Fibroblast of villous mesenchyme (primary cell): ENCODE measurements around the gene PPP6R3. TPM values are rescaled to one million over a fixed set of nuclear protein-coding genes. Genes with fewer than 3 reads are reported as not detected.
"Not testable (repeated sequence)": the region's sequence is repeated elsewhere in the genome, so short reads cannot be mapped to it uniquely, and the experiment has no call there.

Source experiments
- DNase-seq: peaks from one replicate; pipeline ENCODE4 v3.0.0-alpha.2; 2010; ENCODE audit warnings: low read depth
- H3K4me3 ChIP-seq: 2 replicates; pipeline ENCODE4 v1.5.1; 2011; ENCODE audit warnings: low read depth, mild to moderate bottlenecking, low read length
- total RNA-seq: library from RNA; depleted of rRNA; stranded (reverse); fragments of >200 nt; gene quantifications from 2 replicates; pipeline ENCODE4 v1.2.3, GENCODE V29; 2012
- TF ChIP-seq, protein P1 (sequence below): IDR thresholded peaks from 2 replicates; pipeline ENCODE4 v1.5.1; 2012; ENCODE audit warnings: low read depth, mild to moderate bottlenecking, low read length; ENCODE audit not compliant: insufficient read depth

The PPP6R3 gene
- total RNA-seq, 1 donor: 218 TPM

DNA sequence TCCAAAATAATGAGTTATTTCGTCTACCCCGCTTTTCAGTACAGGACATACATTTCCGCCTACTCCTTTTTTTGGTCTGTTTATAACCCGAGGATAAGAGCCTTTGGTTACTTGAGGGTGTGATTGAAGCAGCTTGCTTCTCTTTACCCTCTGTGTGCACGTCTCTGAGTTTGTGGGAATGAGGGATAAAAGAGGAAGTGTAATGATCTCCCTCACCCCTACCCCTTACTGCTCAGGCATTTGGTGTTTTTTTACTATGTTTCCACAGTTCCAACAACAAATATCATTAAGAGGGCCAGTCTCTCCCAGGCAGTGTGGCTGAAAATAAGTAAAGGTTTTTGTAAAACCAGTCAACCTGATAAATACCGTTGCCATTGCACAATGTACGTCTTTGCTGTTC lies 140.6 kb downstream of the PPP6R3 start:
- TF ChIP-seq, protein P1, sequence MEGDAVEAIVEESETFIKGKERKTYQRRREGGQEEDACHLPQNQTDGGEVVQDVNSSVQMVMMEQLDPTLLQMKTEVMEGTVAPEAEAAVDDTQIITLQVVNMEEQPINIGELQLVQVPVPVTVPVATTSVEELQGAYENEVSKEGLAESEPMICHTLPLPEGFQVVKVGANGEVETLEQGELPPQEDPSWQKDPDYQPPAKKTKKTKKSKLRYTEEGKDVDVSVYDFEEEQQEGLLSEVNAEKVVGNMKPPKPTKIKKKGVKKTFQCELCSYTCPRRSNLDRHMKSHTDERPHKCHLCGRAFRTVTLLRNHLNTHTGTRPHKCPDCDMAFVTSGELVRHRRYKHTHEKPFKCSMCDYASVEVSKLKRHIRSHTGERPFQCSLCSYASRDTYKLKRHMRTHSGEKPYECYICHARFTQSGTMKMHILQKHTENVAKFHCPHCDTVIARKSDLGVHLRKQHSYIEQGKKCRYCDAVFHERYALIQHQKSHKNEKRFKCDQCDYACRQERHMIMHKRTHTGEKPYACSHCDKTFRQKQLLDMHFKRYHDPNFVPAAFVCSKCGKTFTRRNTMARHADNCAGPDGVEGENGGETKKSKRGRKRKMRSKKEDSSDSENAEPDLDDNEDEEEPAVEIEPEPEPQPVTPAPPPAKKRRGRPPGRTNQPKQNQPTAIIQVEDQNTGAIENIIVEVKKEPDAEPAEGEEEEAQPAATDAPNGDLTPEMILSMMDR: no peak
- no peak for DNase-seq

DNA sequence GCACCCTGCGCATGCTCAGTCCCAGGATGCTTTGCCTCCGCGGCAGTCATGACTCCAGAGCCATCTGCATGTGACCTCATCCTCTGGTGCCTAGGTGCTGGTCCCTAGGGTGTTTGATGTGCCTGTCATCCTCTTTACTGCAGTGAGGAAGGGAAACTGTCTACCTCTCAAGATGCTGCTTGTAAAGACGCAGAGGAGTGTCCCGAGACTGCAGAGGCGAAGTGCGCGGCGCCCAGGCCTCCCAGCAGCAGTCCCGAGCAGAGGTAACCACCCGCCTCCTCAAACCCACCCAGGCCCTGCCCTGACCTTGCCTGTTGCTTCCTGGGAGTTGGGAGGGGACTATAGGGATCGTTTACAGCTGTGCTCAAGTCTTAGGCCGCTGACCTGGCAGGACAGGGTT lies 149.2 kb downstream of the PPP6R3 start:
- DNase-seq: no peak
- H3K4me3 ChIP-seq: no peak overlapping the region
- TF ChIP-seq, protein P1: no peak

More for the DNA sequence above, 140.6 kb downstream of the PPP6R3 start:
- no peak overlapping the region for H3K4me3 ChIP-seq

DNA sequence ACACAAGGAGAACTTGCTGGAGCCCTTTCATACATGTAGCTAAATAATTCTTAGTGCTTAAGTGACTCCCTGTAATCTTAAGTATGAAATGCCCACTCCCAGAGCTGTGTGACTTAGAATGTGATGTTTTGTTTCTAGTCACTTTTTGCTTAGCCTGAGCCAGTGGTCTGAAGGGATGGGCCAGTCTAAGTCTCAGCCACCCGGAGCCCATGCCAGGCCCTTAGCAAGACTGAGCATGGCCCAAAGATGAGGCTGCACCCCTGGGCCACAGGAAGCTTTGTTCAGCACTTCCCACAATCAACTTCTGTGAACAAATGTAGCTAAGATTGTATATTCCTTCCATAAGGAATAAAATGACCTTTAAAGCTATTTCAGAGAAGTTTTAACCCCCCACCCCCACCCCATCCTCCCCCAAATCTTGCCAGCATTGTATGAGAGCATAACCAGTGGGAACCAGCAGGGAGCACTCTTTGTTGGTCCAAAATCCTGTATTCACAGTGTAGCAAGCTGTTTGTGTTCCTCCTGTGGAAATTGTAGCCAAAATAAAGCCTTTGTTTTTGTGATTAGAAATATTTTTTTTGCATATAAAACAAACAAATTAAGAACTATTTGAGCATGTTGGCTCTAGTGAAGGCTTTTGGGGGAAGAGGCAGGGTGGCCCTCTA lies 150.0 kb downstream of the PPP6R3 start:
- no peak overlapping the region for H3K4me3 ChIP-seq
- no peak for DNase-seq
- TF ChIP-seq, protein P1: peak; percentile 25

DNA sequence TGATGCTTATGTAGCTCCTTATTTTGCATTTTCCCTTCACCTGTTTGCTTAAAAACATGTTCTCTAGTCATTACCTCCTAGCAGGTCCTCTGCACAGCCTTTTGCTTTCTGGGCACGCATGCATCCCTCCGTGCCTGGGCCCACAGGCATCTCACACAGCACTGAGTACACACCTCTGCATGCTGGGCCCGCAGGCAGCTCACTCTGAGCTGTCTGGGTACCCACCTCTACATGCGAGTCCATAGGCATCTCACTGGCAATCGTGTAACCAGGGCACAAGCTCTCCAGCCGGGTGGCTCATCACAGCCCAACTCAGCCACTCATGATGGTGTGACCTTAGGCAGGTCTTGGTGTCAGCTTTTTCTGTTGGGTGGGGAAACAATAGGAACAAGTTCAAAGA lies 155.1 kb downstream of the PPP6R3 start:
- TF ChIP-seq, protein P1: no peak
- H3K4me3 ChIP-seq: no peak overlapping the region
- DNase-seq: no peak

DNA sequence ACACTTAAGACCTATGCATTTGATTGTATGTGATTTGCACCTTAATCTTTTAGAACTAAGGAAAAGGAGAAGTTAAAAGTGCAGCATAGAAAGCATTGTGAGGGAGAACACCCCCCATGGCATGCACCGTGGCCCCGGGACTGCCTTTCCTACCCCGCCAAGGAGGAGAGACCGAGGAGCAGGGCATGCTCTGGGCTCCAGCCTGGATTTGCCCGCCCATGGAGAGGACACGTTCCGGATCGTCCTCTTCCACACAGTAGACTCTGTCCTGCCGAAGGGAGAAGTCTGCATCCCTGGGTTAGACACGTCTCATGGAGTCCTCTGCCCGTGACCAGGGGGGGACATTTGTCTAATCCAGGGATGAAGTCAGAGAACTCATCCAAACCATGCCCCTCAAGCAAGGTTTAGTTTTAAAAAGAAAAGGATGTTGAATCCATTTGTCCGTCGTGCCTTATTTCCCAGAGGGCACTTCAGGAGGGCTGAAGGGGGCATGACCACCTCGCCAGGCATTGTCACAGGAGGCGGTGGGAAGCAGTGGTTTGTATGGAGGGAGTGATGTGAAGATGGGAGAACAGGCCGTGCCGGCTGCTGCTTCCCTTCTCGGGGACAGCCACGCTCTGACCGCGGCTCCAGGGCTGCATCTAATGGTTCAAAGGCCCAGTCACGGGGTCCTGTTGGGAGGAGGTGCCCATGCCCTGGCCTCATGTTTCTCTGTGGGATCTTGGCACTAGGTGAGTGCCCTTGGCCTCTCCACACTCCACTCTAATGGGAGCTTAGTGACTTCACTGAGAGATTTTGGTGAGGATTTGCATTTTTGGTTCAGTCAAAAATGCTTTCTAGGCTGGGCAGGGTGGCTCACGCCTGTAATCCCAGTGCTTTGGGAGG lies 157.6 kb downstream of the PPP6R3 start:
- H3K4me3 ChIP-seq: no peak overlapping the region
- TF ChIP-seq, protein P1: no peak
- no peak for DNase-seq

DNA sequence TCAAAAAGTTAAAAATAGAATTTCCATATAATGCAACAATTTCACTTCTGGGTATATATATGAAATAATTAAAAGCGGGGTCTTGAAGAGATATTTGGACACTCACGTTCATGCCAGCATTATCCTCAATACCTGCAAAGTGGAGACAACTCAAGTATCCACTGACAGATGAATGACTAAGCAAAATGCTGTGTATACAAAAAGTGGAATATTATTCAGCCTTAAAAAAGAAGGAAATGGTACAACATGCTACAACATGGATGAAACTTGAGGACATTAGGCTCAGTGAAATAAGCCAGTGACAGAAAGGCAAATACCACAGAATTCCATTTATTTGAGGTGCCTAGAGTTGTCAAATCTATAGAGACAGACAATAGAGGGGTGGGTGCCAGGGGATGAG lies 161.3 kb downstream of the PPP6R3 start:
- no peak for DNase-seq
- no peak overlapping the region for H3K4me3 ChIP-seq
- TF ChIP-seq, protein P1: no peak

DNA sequence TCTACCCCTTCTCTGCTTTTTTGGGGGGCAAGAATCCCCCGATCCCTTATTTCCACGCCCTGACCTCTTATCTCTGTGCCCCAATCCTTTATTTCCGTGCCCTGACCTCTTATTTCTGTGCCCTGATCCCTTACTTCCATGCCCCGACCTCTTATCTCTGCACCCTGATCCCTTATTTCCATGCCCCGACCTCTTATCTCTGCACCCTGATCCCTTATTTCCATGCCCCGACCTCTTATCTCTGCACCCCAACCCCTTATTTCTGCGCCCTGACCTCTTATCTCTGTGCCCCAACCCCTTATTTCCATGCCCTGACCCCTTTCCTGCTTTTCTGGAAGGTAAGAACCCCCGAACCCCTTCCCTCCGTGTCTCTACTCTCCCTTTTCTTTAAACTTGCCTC lies 163.2 kb downstream of the PPP6R3 start:
- DNase-seq, H3K4me3 ChIP-seq: not testable (repeated sequence)

DNA sequence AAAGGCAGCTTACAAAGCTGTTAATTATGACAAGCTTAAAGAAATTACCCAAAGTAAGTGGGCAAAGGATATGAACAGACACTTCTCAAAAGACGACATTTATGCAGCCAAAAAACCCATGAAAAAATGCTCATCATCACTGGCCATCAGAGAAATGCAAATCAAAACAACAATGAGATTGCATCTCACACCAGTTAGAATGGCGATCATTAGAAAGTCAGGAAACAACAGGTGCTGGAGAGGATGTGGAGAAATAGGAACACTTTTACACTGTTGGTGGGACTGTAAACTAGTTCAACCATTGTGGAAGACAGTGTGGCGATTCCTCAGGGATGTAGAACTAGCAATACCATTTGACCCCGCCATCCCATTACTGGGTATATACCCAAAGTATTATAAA lies 164.5 kb downstream of the PPP6R3 start:
- H3K4me3 ChIP-seq, DNase-seq: not testable (repeated sequence)

DNA sequence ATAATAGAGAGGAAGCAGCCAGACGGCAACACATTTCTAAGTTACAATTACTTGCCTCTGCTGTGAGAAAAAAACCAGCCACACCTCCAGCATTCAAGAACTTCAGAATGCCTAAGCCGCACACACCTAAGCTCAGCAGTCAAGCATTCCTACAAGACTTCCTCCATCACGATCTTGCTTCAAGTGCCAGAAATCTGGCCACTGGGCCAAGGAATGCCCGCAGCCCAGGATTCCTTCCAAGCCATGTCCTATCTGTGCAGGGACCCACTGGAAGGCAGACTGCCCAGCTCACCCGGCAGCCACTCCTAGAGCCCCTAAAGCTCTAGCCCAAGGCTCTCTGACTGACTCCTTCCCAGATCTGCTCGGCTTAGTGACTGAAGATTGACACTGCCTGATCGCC lies 165.7 kb downstream of the PPP6R3 start:
- not testable (repeated sequence) for H3K4me3 ChIP-seq

DNA sequence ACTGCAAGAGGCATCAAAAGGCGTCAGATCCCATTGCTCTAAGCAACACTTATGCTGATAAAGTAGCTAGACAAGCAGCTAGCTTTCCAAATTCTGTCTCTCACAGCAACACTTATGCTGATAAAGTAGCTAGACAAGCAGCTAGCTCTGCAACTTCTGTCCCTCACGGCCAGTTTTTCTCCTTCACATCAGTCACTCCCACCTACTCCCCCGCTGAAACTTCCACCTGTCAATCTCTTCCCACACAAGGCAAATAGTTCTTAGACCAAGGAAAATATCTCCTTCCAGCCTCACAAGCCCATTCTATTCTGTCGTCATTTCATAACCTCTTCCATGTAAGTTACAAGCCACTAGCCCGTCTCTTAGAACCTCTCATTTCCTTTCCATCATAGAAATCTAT lies 168.3 kb downstream of the PPP6R3 start:
- not testable (repeated sequence) for H3K4me3 ChIP-seq, DNase-seq

More for the DNA sequence above, 165.7 kb downstream of the PPP6R3 start:
- DNase-seq: not testable (repeated sequence)

DNA sequence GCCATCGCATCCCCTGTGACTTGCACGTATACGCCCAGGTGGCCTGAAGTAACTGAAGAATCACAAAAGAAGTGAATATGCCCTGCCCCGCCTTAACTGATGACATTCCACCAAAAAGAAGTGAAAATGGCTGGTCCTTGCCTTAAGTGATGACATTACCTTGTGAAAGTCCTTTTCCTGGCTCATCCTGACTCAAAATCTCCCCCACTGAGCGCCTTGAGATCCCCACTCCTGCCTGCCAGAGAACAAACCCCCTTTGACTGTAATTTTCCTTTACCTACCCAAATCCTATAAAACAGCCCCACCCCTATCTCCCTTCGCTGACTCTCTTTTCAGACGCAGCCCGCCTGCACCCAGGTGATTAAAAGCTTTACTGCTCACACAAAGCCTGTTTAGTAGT lies 171.8 kb downstream of the PPP6R3 start:
- not testable (repeated sequence) for H3K4me3 ChIP-seq, DNase-seq
